Activated T-helper 9 cell treated with anti-CD3 and anti-CD28 coated beads, Interleukin-2, amount 50 U/mL, for 16 hours (primary cell): Measurements from ENCODE around the gene STX4.

Experiments used
- DNase-seq: peaks from one replicate; pipeline ENCODE4 v3.0.0-alpha.2; 2020; ENCODE audit warnings: low read depth

Gene STX4

GRCh38 chr16:31032736-31033708, at the start of gene STX4:
TSS of gene STX4 (plus strand) at chr16:31033558. CDS start at chr16:31033806, 248 bp downstream.
- peak; percentile 96 for DNase-seq

GRCh38 chr16:30983898-30984610, 49.3 kb upstream of the STX4 start:
- no peak for DNase-seq

GRCh38 chr16:30984669-30985400, 48.5 kb upstream of the STX4 start, which contains the start of gene HSD3B7:
TSS of gene HSD3B7 (plus strand) at chr16:30985207. CDS start at chr16:30985659, 452 bp downstream.
- peak; percentile 73 for DNase-seq

- no peak for DNase-seq
Observed at GRCh38 chr16:30985401-30986128, 47.8 kb upstream of the STX4 start.

- no peak for DNase-seq
Observed at GRCh38 chr16:30986129-30986991, 47.0 kb upstream of the STX4 start.

GRCh38 chr16:30987581-30988190, 45.7 kb upstream of the STX4 start:
- DNase-seq = no peak

GRCh38 chr16:30989469-30990047, 43.8 kb upstream of the STX4 start:
- DNase-seq = no peak

GRCh38 chr16:30990105-30990504, 43.3 kb upstream of the STX4 start:
- DNase-seq = no peak

GRCh38 chr16:30991052-30991451, 42.3 kb upstream of the STX4 start:
- DNase-seq = no peak

- no peak for DNase-seq
Observed at GRCh38 chr16:30992276-30992780, 41.0 kb upstream of the STX4 start.

- DNase-seq = no peak
Observed at GRCh38 chr16:30992931-30993816, 40.2 kb upstream of the STX4 start.

GRCh38 chr16:30995927-30996323, 37.4 kb upstream of the STX4 start:
- no peak for DNase-seq

GRCh38 chr16:30996324-30996984, 36.9 kb upstream of the STX4 start:
- DNase-seq = no peak

GRCh38 chr16:30996985-30997724, 36.2 kb upstream of the STX4 start:
- peak; percentile 78 for DNase-seq

- DNase-seq = no peak
Observed at GRCh38 chr16:30997725-30998711, 35.3 kb upstream of the STX4 start.
